ENCODE results near the gene RGPD8. TPM values are rescaled to one million over a fixed set of nuclear protein-coding genes. Genes with fewer than 3 reads are reported as not detected.

RGPD8 gene
- total and polyA plus RNA-seq, 2 of the 13 experiments (the other 11 are each of a cell fraction or from before 2014, with no cell fraction given) = 2.3 to 12.8 TPM

GRCh38 chr2:112482309-112483041, 49.0 kb upstream of the RGPD8 start (continued):
- TF ChIP-seq, protein P1, sequence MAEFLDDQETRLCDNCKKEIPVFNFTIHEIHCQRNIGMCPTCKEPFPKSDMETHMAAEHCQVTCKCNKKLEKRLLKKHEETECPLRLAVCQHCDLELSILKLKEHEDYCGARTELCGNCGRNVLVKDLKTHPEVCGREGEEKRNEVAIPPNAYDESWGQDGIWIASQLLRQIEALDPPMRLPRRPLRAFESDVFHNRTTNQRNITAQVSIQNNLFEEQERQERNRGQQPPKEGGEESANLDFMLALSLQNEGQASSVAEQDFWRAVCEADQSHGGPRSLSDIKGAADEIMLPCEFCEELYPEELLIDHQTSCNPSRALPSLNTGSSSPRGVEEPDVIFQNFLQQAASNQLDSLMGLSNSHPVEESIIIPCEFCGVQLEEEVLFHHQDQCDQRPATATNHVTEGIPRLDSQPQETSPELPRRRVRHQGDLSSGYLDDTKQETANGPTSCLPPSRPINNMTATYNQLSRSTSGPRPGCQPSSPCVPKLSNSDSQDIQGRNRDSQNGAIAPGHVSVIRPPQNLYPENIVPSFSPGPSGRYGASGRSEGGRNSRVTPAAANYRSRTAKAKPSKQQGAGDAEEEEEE (CRISPR knock-in tag; IDR thresholded peaks at IDR 0.05; ENCODE audit: borderline replicate concordance) = no peak
- TF ChIP-seq AKAP8 (CRISPR knock-in tag; IDR thresholded peaks at IDR 0.05) (no peak), SNAPC2 (CRISPR knock-in tag; IDR thresholded peaks at IDR 0.05) (no peak), TP53 (CRISPR knock-in tag; conservative IDR thresholded peaks at IDR 0.05) (0 out of 2 replicates have a peak, but pooled peaks have one; percentile 32), PHB2 (IDR thresholded peaks at IDR 0.05; ENCODE audit: partially characterized antibody) (no peak), RBFOX2 (IDR thresholded peaks at IDR 0.05; ENCODE audit: low read depth, low read length) (peak; percentile 69), ZNF350 (CRISPR knock-in tag; IDR thresholded peaks at IDR 0.05; ENCODE audit: borderline replicate concordance, low read depth) (no peak), ZSCAN31 (CRISPR knock-in tag; IDR thresholded peaks at IDR 0.05; ENCODE audit: low read depth) (no peak), PRPF4 (IDR thresholded peaks at IDR 0.05; ENCODE audit: low read depth, low read length, poor library complexity, severe bottlenecking) (no peak), JUN (CRISPR knock-in tag; IDR thresholded peaks at IDR 0.05) (no peak), MATR3 (CRISPR knock-in tag; IDR thresholded peaks at IDR 0.05) (no peak), POLR2AphosphoS5 (IDR thresholded peaks at IDR 0.05; ENCODE audit: low read depth, low read length) (no peak), JARID2 (CRISPR knock-in tag; IDR thresholded peaks at IDR 0.05; ENCODE audit: insufficient replicate concordance) (no peak), ZNF770 (CRISPR knock-in tag; IDR thresholded peaks at IDR 0.05) (peak; percentile 22; the same call in 1 of the 2 replicates), ZNF333 (CRISPR knock-in tag; IDR thresholded peaks at IDR 0.05; ENCODE audit: borderline replicate concordance) (no peak), PHF5A (CRISPR knock-in tag; IDR thresholded peaks at IDR 0.05; ENCODE audit: low read depth, unreplicated experiment) (no peak), MTA1 (CRISPR knock-in tag; IDR thresholded peaks at IDR 0.05; ENCODE audit: borderline replicate concordance) (no peak; the same call in 1 of the 2 replicates), NKX3-1 (CRISPR knock-in tag; IDR thresholded peaks at IDR 0.05) (peak; percentile 72; the same call in 1 of the 2 replicates), KDM6A (CRISPR knock-in tag; IDR thresholded peaks at IDR 0.05; ENCODE audit: low read depth) (no peak), TBX2 (CRISPR knock-in tag; IDR thresholded peaks at IDR 0.05; ENCODE audit: borderline replicate concordance) (peak; percentile 15), SATB2 (CRISPR knock-in tag; IDR thresholded peaks at IDR 0.05) (no peak), SIX1 (CRISPR knock-in tag; IDR thresholded peaks at IDR 0.05; ENCODE audit: borderline replicate concordance) (no peak), ZBTB1 (CRISPR knock-in tag; IDR thresholded peaks at IDR 0.05; ENCODE audit: borderline replicate concordance) (no peak), UBTF (CRISPR knock-in tag; IDR thresholded peaks at IDR 0.05) (peak; percentile 76; the same call in 1 of the 2 replicates)

Measured in HepG2 (cell line).